PC-3 (cell line): ENCODE results near the gene CGNL1. TPM values are rescaled to one million over a fixed set of nuclear protein-coding genes. Genes with fewer than 3 reads are reported as not detected.

Experiments used
- ATAC-seq: fragments of 200-7000 bp; cut with Tn5 transposase; 2 replicates; pipeline ENCODE4 v1.9.1; 2020; ENCODE audit warnings: mild to moderate bottlenecking, moderate library complexity
- BruUV-seq: library from RNA; stranded (reverse); fragments of 400-500 nt; replicated peaks from 2 replicates; lab custom pipeline; 2021; lab: Mats Ljungman, UMichigan
- CTCF ChIA-PET: fragments of 300-600 bp; sonication (Branson Sonifier 250); formaldehyde crosslinking; loops from one replicate; lab custom pipeline; 2022; ENCODE audit warnings: antibody characterized with exemption; lab: Charles Lee
- POLR2A ChIA-PET: fragments of 300-600 bp; sonication (Branson Sonifier 250); formaldehyde crosslinking; loops from one replicate; lab custom pipeline; 2022; ENCODE audit warnings: antibody characterized with exemption; ENCODE audit not compliant: unreplicated experiment; lab: Charles Lee
- DNase-seq: peaks from one replicate; pipeline ENCODE4 v3.0.0-alpha.2; 2015
- H2AFZ ChIP-seq: fragments of 300-600 bp; sonication (generic); 2 replicates; pipeline ENCODE4 v1.6.0; 2016; ENCODE audit warnings: antibody characterized with exemption, low read length
- H3F3A ChIP-seq: fragments of 300-600 bp; sonication (generic); one replicate; pipeline ENCODE4 v1.6.0; 2017; ENCODE audit warnings: antibody characterized with exemption, low read length, control low read depth, mild to moderate bottlenecking; ENCODE audit not compliant: unreplicated experiment
- H3K27ac ChIP-seq: fragments of 300-600 bp; sonication (generic); 2 replicates; pipeline ENCODE4 v1.5.1; 2016; ENCODE audit warnings: mild to moderate bottlenecking, low read length
- H3K27me3 ChIP-seq: fragments of 300-600 bp; sonication (generic); 2 replicates; pipeline ENCODE4 v1.6.1; 2016; ENCODE audit warnings: low read length, mixed read lengths
- H3K36me3 ChIP-seq: fragments of 300-600 bp; sonication (generic); 2 replicates; pipeline ENCODE4 v1.6.1; 2016; ENCODE audit warnings: low read depth, mixed run types, low read length, mixed read lengths
- H3K4me1 ChIP-seq: fragments of 300-600 bp; sonication (generic); 2 replicates; pipeline ENCODE4 v1.5.1; 2016; ENCODE audit warnings: low read length; ENCODE audit not compliant: insufficient read depth
- H3K4me2 ChIP-seq: fragments of 300-600 bp; sonication (generic); 2 replicates; pipeline ENCODE4 v1.6.0; 2016; ENCODE audit warnings: low read length
- H3K4me3 ChIP-seq: fragments of 300-600 bp; sonication (generic); 2 replicates; pipeline ENCODE4 v1.5.1; 2016; ENCODE audit warnings: mild to moderate bottlenecking, low read length, mixed read lengths
- H3K79me2 ChIP-seq: fragments of 300-600 bp; sonication (generic); 2 replicates; pipeline ENCODE4 v1.6.1; 2017; ENCODE audit warnings: low read length, mixed read lengths
- H3K9ac ChIP-seq: fragments of 300-600 bp; sonication (generic); 2 replicates; pipeline ENCODE4 v1.6.0; 2016; ENCODE audit warnings: mild to moderate bottlenecking, low read length
- H3K9me2 ChIP-seq: fragments of 300-600 bp; sonication (generic); replicated peaks from 2 replicates; pipeline ENCODE4 v1.6.1; 2016; ENCODE audit warnings: mixed run types, low read length, mixed read lengths
- H3K9me3 ChIP-seq: fragments of 300-600 bp; sonication (generic); 2 replicates; pipeline ENCODE4 v1.6.1; 2016; ENCODE audit warnings: low read length, mixed read lengths
- H4K20me1 ChIP-seq: fragments of 300-600 bp; sonication (generic); 2 replicates; pipeline ENCODE4 v1.6.1; 2016; ENCODE audit warnings: low read length, mixed read lengths
- CTCF ChIP-seq: fragments of 300-600 bp; sonication (generic); conservative IDR thresholded peaks from 2 replicates; pipeline ENCODE4 v1.5.1; 2017; ENCODE audit warnings: antibody characterized with exemption, low read depth, mild to moderate bottlenecking, low read length
- EZH2 ChIP-seq: fragments of 300-600 bp; sonication (generic); IDR thresholded peaks from one replicate; pipeline ENCODE4 v1.6.1; 2017; ENCODE audit warnings: antibody characterized with exemption, mild to moderate bottlenecking, low read length; ENCODE audit not compliant: unreplicated experiment
- EZH2phosphoT487 ChIP-seq: fragments of 300-600 bp; sonication (generic); IDR thresholded peaks from 2 replicates; pipeline ENCODE4 v1.6.1; 2018; ENCODE audit warnings: mild to moderate bottlenecking, antibody characterized with exemption, low read length, borderline replicate concordance
- intact Hi-C: fragments of 100-400 bp; cut with micrococcal nuclease; formaldehyde crosslinking; loops from 2 replicates; pipeline ENCODE4 v1.9.0; 2023
- total RNA-seq: library from RNA; depleted of rRNA; stranded (reverse); fragments of >200 nt; gene quantifications from 2 replicates; pipeline ENCODE4 v1.2.3, GENCODE V29; 2014

The CGNL1 gene
- total RNA-seq, 1 experiment from 2014 or later, result 0.66 TPM

GRCh38 chr15:57575363-57575762, 199.1 kb downstream of the CGNL1 start:
- TF ChIP-seq EZH2 (no peak), CTCF (no peak), EZH2phosphoT487 (no peak)
- no peak overlapping the region for H3K27ac ChIP-seq
- H3K9me2 ChIP-seq, result no peaks in the 10 kb centered on the region
- no peaks in the 10 kb centered on the region for H3F3A ChIP-seq
- H3K36me3 ChIP-seq, result no peaks in the 10 kb centered on the region
- no peaks in the 10 kb centered on the region for H3K9me3 ChIP-seq
- POLR2A ChIA-PET, result no interaction called here
- CTCF ChIA-PET, result no interaction called here
- BruUV-seq, result no TSS peak
- no peak overlapping the region for H3K4me3 ChIP-seq
- H2AFZ ChIP-seq, result no peak overlapping the region
- H3K4me1 ChIP-seq, result peaks cover 17% of the 10 kb centered on the region
- H3K27me3 ChIP-seq, result no peaks in the 10 kb centered on the region
- H3K4me2 ChIP-seq, result no peak overlapping the region
- no peak for ATAC-seq
- intact Hi-C loops, result no loop called here
- H4K20me1 ChIP-seq, result no peaks in the 10 kb centered on the region
- no peak for DNase-seq
- no peak overlapping the region for H3K9ac ChIP-seq
- H3K79me2 ChIP-seq, result no peaks in the 10 kb centered on the region

GRCh38 chr15:57578288-57578900, 202.1 kb downstream of the CGNL1 start:
- no peaks in the 10 kb centered on the region for H4K20me1 ChIP-seq
- no TSS peak for BruUV-seq
- H3K4me3 ChIP-seq, result no peak overlapping the region
- TF ChIP-seq EZH2phosphoT487, result no peak
- TF ChIP-seq CTCF, result no peak
- H3K27me3 ChIP-seq, result no peaks in the 10 kb centered on the region
- no peaks in the 10 kb centered on the region for H3K9me3 ChIP-seq
- DNase-seq (no peak), ATAC-seq (no peak)
- no peaks in the 10 kb centered on the region for H3K79me2 ChIP-seq
- ChIA-PET CTCF (no interaction called here), POLR2A (no interaction called here)
- H3K27ac ChIP-seq, result no peak overlapping the region
- no peak overlapping the region for H3K4me2 ChIP-seq
- no peaks in the 10 kb centered on the region for H3K36me3 ChIP-seq
- intact Hi-C loops, result no loop called here
- no peak overlapping the region for H2AFZ ChIP-seq
- no peaks in the 10 kb centered on the region for H3K9me2 ChIP-seq
- no peaks in the 10 kb centered on the region for H3F3A ChIP-seq
- no peaks in the 10 kb centered on the region for H3K4me1 ChIP-seq
- H3K9ac ChIP-seq, result no peak overlapping the region

GRCh38 chr15:57580428-57580827, 204.1 kb downstream of the CGNL1 start:
- no peaks in the 10 kb centered on the region for H3K27me3 ChIP-seq
- ChIA-PET POLR2A (no interaction called here), CTCF (no interaction called here)
- no peak overlapping the region for H3K4me2 ChIP-seq
- no peak overlapping the region for H3K9ac ChIP-seq
- intact Hi-C loops, result no loop called here
- H3K79me2 ChIP-seq, result no peaks in the 10 kb centered on the region
- no peak overlapping the region for H2AFZ ChIP-seq
- DNase-seq, result no peak
- H4K20me1 ChIP-seq, result no peaks in the 10 kb centered on the region
- H3K9me3 ChIP-seq, result no peaks in the 10 kb centered on the region
- no peaks in the 10 kb centered on the region for H3K4me1 ChIP-seq
- H3K9me2 ChIP-seq, result no peaks in the 10 kb centered on the region
- no peak overlapping the region for H3K4me3 ChIP-seq
- H3K36me3 ChIP-seq, result no peaks in the 10 kb centered on the region
- TF ChIP-seq EZH2, result no peak
- no peak for TF ChIP-seq EZH2phosphoT487
- TF ChIP-seq CTCF, result no peak
- H3F3A ChIP-seq, result no peaks in the 10 kb centered on the region
- H3K27ac ChIP-seq, result no peak overlapping the region
- no TSS peak for BruUV-seq
- no peak for ATAC-seq
